Measurements from ENCODE around the gene PPP1R11. TPM values are rescaled to one million over a fixed set of nuclear protein-coding genes. Genes with fewer than 3 reads are reported as not detected.
A peak's percentile ranks its signal among the peaks of the same experiment; 100 is the strongest.

The PPP1R11 gene
- total and polyA plus RNA-seq, 2 of the 4 experiments (the other 2 are of a cell fraction), result 15.6 to 46.0 TPM

GRCh38 chr6:30102414-30102969 is 35.5 kb downstream of the PPP1R11 start:
- Histone ChIP-seq H3K4me2 (ENCODE audit: low read depth, low read length) (peak overlapping the region; percentile 77), H4K20me1 (ENCODE audit: insufficient read depth, low read length) (no peaks in the 10 kb centered on the region), H3K27ac (ENCODE audit: insufficient read depth, low read length) (no peak overlapping the region), H2BK120ac (ENCODE audit: low read depth, low read length) (no peak overlapping the region), H3K9me1 (ENCODE audit: insufficient read depth, low read length) (no peaks in the 10 kb centered on the region; the same call in 1 of the 2 replicates), H2BK15ac (ENCODE audit: low read depth, low read length) (no peak overlapping the region), H2BK5ac (ENCODE audit: low read depth, low read length, poor library complexity, severe bottlenecking) (no peak overlapping the region), H3K14ac (replicated peaks; ENCODE audit: low read depth, low read length) (no peak overlapping the region), H2BK20ac (ENCODE audit: low read depth, low read length) (no peak overlapping the region), H3K18ac (ENCODE audit: low read depth, low read length) (peak overlapping the region; percentile 37; the same call in 1 of the 2 replicates), H3K23ac (ENCODE audit: low read depth, low read length) (no peak overlapping the region), H2AFZ (replicated peaks; ENCODE audit: low read length, poor library complexity) (peak overlapping the region; percentile 93), H4K91ac (ENCODE audit: insufficient read depth, low read depth, low read length) (peak overlapping the region; percentile 62; the same call in 1 of the 2 replicates), H3K9ac (ENCODE audit: low read depth, low read length) (peak overlapping the region; percentile 22), H3K79me1 (ENCODE audit: low read depth in 1 of 2, low read length in 2 of 2) (no peaks in the 10 kb centered on the region), H2AK5ac (ENCODE audit: low read depth, low read length) (no peak overlapping the region), H4K5ac (ENCODE audit: low read depth, low read length) (peak overlapping the region; percentile 71), H3K27me3 (ENCODE audit: control insufficient read depth, insufficient read depth, low read length) (peaks cover 52% of the 10 kb centered on the region), H3K9me3 (ENCODE audit: control insufficient read depth, insufficient read depth, low read length) (peaks cover 2% of the 10 kb centered on the region; the same call in 1 of the 2 replicates), H3K4me1 (ENCODE audit: control insufficient read depth, insufficient read depth, low read length) (peaks cover 6% of the 10 kb centered on the region), H3K4ac (ENCODE audit: low read depth, low read length) (0 out of 2 replicates have a peak overlapping the region, but pooled peaks have one; percentile 49), H3K36me3 (ENCODE audit: control insufficient read depth, insufficient read depth, low read length) (no peaks in the 10 kb centered on the region), H4K8ac (ENCODE audit: low read depth in 2 of 2, low read length in 2 of 2) (peak overlapping the region; percentile 73 to 88; a peak in 3 of 4 replicates), H2AK9ac (replicated peaks; ENCODE audit: low read depth, low read length, poor library complexity) (no peak overlapping the region), H3K56ac (ENCODE audit: extremely low read depth, insufficient read depth, low read length) (no peak overlapping the region), H3K4me3 (ENCODE audit: insufficient read depth, low read depth, low read length) (peak overlapping the region; percentile 33; the same call in 1 of the 2 replicates)
- intact Hi-C loops (cut with micrococcal nuclease) (loop anchor here (2.0 to 5.0 kb wide), 2 partner anchors 36 to 115 kb away; partner anchors contain the start of gene PPP1R11), in situ Hi-C loops (cut with MboI; ENCODE audit: low sequenced_read_pairs) (no loop called here), dilution Hi-C loops (cut with HindIII; ENCODE audit: low sequenced_read_pairs, unreplicated experiment) (no loop called here)
- ATAC-seq (ENCODE audit: low read depth) (no peak), DNase-seq (no peak)
- no TSS peak for BruUV-seq (replicated peaks)
- ChIA-PET POLR2A (ENCODE audit: unreplicated experiment) (no interaction called here), CTCF (interaction anchor here (0.6 to 3.0 kb wide), 8 partner anchors 15 to 1064 kb away, joined by 3 to 54 read pairs (median 6); no protein-coding TSS in a partner anchor)
- TF ChIP-seq MAFK (IDR thresholded peaks at IDR 0.05; ENCODE audit: low read depth, low read length) (no peak), CEBPB (IDR thresholded peaks at IDR 0.05; ENCODE audit: low read depth, low read length) (peak; percentile 32; the same call in 1 of the 2 replicates)
- no CpG with 5 or more reads among the region's 15 CpGs for WGBS, 2 experiments (ENCODE audit: extremely low coverage in 2 of 2, insufficient read length in 1 of 2)

Measured in IMR-90 (cell line).